Activated CD8-positive, alpha-beta memory T cell treated with anti-CD3 and anti-CD28 coated beads for 36 hours (primary cell): ENCODE results near the gene MAST2. TPM values are rescaled to one million over a fixed set of nuclear protein-coding genes. Genes with fewer than 3 reads are reported as not detected.

ENCODE experiments used
- CTCF ChIA-PET: fragments of 350-600 bp; sonication (Branson Sonifier 250); formaldehyde crosslinking; loops from one replicate; lab custom pipeline; 2021; ENCODE audit warnings: antibody characterized with exemption; lab: Charles Lee
- POLR2A ChIA-PET: fragments of 350-600 bp; sonication (Branson Sonifier 250); formaldehyde crosslinking; loops from one replicate; lab custom pipeline; 2021; ENCODE audit warnings: antibody characterized with exemption; lab: Charles Lee
- total RNA-seq, 2 experiments: library from RNA; stranded (reverse); gene quantifications; one replicate each; pipeline ENCODE4 v1.2.3, GENCODE V29; 2021

MAST2 gene
- total RNA-seq, 2 experiments from 2014 or later: 31.3 to 31.6 TPM

DNA sequence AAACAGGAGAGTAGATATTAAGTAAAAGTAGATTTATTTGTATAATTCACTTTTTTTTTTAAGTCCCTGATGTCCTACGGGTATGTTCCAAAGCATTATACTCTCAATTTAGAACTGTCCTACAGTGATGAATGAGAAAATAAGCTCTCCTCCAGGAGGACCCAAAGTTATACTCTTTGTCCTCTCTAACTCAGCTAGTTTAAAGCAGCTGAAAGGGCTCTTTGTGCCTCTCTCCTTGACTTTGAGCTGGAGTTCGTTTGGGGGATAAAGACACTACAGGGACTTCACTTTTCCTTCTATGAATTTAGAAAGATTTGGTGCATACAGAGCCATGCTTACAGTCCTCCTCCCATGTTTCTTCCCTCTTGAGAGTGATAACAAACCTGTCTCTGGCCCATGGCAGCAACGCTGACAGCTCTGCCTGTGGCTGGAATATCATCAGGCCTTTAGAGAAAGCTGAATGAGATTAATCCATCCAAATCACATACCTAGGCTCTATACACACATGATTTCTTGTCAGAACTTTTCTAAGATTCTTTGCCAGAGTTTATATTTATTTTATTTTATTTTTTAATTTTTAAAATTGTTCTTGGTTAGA lies 194.7 kb downstream of the MAST2 start:
- ChIA-PET CTCF (no interaction called here), POLR2A (interaction anchor here (0.7 kb wide), 1 partner anchor 503 kb away, joined by 3 read pairs; no protein-coding TSS in a partner anchor)

DNA sequence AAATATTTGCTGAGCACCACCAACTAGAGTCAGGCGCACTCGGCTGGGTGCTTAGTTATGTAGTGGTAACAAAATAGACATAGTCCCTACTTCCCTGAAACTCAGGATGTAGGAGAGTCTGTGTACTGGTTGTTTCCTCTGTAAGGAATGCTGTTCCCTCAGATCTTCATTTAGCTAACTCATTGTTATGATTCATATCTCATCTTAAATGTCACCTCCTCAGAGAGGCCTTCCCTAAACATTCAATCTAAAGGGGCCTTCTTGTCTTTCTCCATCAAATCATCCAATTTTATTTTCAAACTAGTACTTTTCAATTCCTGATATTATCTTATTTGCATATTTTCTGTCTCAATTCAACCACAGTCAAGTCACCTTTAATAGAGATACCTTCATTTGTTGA lies 196.1 kb downstream of the MAST2 start:
- CTCF ChIA-PET: no interaction called here
- POLR2A ChIA-PET: no interaction called here

DNA sequence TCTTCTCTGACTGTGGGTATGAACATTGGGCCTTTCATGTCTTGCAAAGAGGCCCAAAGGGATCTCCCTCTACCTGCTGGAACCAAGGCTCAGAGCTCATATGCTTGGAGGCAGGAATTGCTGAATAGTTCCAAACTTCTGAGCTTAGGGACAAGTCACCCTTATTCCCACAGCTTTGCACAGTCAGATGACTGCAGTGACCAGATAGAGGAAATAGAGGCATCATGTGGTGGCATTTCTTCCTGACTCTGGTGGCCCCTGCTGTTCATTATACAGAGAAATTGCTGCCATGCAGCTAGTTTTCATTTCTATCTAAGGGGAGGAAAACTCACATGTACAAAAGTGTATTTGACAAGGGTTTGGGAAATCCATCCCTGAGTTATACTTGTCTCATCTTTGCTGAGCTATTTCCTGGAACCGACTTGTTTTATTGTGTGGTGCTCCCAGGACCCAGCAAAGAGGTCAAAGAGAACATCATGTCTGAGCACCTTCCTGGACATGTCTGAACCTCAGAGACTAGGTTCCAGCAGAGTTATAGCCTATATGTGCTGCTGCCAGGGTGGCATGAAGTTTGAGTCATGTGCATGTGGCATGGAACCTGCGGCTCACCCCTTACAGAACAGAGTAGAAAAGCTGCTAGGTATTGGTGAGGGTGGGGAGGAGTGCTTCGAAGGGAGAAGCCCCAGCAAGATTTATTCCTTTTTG lies 197.8 kb downstream of the MAST2 start:
- CTCF ChIA-PET: no interaction called here
- POLR2A ChIA-PET: no interaction called here

DNA sequence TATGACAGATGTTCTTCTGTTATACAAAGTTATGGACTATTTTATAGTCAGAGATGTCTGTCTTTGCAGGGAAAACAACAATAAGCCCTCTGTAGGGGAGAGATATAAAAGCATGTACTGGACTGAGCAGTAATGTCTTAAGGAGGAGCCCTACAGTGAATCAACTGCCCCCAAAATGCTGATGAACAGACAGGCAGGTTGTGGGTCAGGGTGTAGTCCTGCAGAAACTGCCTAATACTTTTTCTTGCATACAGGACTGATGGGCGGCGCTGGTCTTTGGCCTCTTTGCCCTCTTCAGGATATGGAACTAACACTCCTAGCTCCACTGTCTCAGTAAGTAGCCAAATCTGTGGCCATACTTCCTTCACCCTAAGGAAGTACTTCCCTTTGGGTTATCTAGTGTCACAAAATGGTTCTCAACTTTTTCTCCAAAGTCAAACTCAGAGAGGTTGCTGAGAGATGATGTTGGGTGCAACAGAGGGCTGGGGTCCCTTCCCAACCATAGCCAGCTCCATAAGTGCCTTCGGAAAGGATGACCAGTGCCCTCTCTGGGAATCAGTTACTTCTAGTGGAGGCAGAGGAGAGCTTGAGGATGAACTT lies 199.2 kb downstream of the MAST2 start:
- ChIA-PET POLR2A (no interaction called here), CTCF (interaction anchor here (0.5 kb wide), 1 partner anchor 1307 kb away, joined by 4 read pairs; no protein-coding TSS in a partner anchor)

GRCh38 chr1:46003315-46003714 lies 199.9 kb downstream of the MAST2 start:
- ChIA-PET CTCF (interaction anchor here (0.5 kb wide), 1 partner anchor 1308 kb away, joined by 4 read pairs; no protein-coding TSS in a partner anchor), POLR2A (no interaction called here)

DNA sequence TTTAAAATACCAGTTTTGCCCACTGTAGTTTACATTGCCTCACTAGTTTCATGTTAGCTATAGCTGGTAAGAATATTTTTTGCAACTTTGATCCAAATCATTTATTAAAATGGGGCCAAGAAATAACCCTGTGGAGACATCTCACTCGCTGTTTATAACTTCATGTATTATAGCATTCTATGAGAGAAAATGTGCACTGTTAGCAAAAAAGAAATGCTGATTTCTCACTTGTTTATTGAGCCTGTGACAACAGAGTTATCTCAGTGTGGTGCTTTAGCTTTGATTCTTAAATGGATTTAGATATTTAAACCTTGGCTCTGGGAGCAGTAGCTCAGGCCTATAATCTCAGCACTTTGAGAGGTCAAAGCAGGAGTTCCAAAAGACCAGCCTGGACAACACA lies 201.1 kb downstream of the MAST2 start:
- ChIA-PET CTCF (no interaction called here), POLR2A (no interaction called here)

DNA sequence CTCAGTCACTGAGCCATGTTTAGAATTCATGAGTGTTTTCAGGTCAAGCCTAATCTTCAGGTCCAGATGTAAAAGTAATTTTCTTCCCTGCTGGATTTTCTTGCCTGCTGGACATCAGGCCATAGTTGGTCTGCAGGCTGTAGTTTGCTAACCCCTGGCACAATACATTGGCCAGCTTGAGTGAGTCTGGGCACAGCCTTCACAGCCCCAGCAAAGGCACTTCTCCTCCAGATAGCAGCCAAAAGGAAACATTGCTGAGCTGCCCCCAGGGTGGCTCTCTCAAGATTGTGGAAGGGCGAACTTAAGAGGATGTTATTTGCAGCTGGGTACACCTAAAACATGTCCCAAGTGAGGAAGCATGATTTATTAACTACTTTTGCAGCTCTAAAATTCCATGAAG lies 202.2 kb downstream of the MAST2 start:
- ChIA-PET CTCF (no interaction called here), POLR2A (no interaction called here)

DNA sequence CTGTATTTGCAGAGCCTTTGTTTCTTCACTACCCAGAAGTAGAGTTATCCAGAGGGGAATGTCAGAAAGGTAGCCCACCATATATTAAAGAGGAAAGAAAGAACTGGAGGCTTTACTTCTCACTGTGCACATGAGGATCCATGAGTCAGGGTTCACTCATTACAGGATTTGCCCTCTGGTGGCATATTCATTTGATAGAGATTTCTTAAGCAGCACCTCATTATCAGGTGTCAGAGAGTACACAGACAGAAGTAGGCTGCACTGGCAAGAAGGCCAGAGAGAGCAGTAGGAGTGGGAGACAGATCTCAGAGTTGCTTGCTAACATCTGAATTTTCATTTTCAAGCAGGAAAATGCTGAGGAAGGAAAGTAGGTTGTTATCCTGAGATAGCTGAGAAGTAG lies 205.2 kb downstream of the MAST2 start:
- POLR2A ChIA-PET: no interaction called here

GRCh38 chr1:46010611-46011010 lies 207.2 kb downstream of the MAST2 start:
- POLR2A ChIA-PET: no interaction called here

More for the DNA sequence above, 205.2 kb downstream of the MAST2 start:
- CTCF ChIA-PET: no interaction called here

DNA sequence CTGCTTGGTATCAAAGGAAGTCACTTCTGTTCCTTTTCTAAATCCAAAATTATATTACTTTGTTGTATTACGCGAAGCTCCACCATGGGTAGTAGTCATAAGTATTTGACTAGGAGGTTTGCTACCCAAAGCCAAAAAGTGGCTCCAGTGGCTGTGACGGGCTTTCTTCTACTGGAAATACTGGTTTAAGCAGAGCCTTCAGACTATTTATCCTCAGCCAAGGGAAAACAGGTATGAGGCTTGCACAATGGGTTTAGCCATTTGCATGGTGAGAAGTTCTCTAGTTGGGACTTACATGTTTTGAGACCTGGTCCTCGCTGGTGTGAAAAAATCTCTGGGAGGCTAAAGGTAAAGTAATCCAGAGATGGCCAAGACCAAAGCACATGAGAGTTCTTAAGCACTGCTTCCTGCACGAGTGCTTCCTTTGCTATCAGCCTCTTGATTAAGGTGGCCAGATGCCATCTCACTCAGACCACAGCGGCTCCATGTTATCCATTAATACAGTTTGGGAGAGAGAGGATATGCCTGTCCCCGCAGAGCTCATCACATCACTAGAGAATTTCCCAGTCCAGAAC lies 207.8 kb downstream of the MAST2 start:
- CTCF ChIA-PET: no interaction called here
- POLR2A ChIA-PET: no interaction called here

More at GRCh38 chr1:46010611-46011010, 207.2 kb downstream of the MAST2 start:
- CTCF ChIA-PET: no interaction called here

DNA sequence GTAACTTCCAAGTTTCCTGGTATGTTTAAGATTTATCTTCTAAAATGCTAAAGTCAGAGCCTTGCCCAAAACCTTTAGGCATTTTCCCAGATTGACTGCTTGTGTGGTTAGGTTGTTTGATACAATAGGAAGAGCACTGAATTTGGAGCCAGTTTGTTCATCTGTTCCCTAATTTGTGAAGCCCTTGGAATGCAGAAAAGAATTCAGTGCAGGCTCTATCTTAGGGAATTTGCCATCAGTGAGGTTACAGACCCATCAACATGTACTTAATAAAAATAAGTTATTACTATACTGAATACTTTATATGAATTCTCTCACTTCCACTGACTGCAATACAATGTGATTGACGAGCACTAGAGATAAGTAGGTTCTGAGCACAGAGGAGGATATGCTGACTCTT lies 208.8 kb downstream of the MAST2 start:
- POLR2A ChIA-PET: no interaction called here

DNA sequence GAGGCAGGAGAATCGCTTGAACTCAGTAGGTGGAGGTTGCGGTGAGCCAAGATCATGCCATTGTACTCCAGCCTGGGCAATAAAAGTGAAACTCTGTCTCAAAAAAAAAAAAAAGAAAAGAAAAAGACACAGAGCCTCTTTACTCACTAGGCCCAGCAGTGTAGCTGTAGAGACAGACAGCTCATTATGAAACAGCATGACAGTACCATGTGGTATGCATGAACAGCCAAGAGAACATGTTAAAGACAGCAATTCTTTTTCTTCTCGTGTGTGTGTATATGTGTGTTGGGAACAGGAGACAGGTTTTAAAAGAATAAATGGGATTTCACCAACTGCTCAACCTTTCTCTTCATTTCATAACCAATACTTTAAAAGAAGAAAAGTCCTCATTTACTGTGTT lies 210.2 kb downstream of the MAST2 start:
- POLR2A ChIA-PET: no interaction called here
- CTCF ChIA-PET: no interaction called here

More for the DNA sequence above, 208.8 kb downstream of the MAST2 start:
- CTCF ChIA-PET: no interaction called here

GRCh38 chr1:46017876-46018503 lies 214.6 kb downstream of the MAST2 start:
- POLR2A ChIA-PET: no interaction called here
- CTCF ChIA-PET: no interaction called here

- ChIA-PET CTCF (no interaction called here), POLR2A (no interaction called here)
Observed at GRCh38 chr1:46019348-46019747, 215.9 kb downstream of the MAST2 start.

GRCh38 chr1:46020010-46020409 lies 216.6 kb downstream of the MAST2 start:
- ChIA-PET CTCF (no interaction called here), POLR2A (no interaction called here)

DNA sequence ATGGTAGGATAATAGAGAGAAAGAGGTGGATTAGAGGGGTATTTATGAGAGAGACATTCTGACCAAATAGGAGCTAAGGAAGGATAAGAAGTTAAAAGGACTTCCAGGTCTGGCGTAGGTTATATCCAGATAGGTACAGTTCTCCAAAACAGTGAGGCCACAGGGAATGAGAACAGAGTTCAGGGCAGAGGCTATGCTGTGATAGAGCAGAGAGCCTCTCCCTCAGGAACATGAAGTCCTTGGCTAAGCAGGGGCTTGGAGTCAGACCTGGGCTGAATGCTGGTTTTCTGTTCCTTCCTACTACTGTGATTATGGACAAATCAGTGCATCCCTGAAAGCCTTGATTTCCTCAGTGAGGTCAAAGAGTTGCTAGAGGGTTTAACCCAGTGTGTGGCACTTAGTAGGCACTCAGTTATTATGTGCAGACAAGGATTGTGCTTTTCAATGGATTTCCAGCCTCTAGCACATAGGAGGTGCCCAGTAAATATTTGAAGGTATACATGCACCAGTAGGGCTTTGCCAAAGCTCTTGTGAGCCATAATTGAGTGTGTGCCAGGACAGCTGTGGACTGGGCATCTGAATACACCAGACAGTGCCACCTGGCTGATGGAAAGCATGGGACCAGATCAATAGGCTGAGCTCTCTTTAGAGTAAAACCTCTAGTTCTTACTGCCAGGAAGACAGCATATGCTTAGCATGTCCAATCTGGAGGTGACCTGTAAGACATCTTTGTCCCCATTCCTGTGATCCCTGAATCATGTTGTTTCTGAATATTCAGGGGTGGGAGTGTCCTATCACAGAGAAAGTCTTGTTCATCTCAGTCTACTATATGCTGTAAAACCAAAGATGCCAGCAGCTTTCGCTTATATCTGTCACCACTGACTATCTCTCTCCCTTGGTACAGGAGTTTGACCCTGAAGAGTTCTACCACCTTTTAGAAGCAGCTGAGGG lies 217.9 kb downstream of the MAST2 start:
- CTCF ChIA-PET: no interaction called here
- POLR2A ChIA-PET: no interaction called here

GRCh38 chr1:46026531-46026930 lies 223.1 kb downstream of the MAST2 start:
- ChIA-PET POLR2A (no interaction called here), CTCF (interaction anchor here (0.7 kb wide), 1 partner anchor 197 kb away, joined by 3 read pairs; no protein-coding TSS in a partner anchor)

GRCh38 chr1:46027788-46028573 lies 224.6 kb downstream of the MAST2 start:
- CTCF ChIA-PET: no interaction called here
- POLR2A ChIA-PET: no interaction called here
